GM19239 (cell line): ENCODE data around the gene NRBP1.

Source experiments
- DNase-seq: peaks from one replicate; pipeline ENCODE4 v3.0.0; 2011; ENCODE audit warnings: low spot score; ENCODE audit not compliant: insufficient read length
- FAIRE-seq: peaks from 2 replicates; lab custom pipeline; 2011; peaks lifted over from hg19 to GRCh38; lab: Jason Lieb, UNC

Gene NRBP1

DNA sequence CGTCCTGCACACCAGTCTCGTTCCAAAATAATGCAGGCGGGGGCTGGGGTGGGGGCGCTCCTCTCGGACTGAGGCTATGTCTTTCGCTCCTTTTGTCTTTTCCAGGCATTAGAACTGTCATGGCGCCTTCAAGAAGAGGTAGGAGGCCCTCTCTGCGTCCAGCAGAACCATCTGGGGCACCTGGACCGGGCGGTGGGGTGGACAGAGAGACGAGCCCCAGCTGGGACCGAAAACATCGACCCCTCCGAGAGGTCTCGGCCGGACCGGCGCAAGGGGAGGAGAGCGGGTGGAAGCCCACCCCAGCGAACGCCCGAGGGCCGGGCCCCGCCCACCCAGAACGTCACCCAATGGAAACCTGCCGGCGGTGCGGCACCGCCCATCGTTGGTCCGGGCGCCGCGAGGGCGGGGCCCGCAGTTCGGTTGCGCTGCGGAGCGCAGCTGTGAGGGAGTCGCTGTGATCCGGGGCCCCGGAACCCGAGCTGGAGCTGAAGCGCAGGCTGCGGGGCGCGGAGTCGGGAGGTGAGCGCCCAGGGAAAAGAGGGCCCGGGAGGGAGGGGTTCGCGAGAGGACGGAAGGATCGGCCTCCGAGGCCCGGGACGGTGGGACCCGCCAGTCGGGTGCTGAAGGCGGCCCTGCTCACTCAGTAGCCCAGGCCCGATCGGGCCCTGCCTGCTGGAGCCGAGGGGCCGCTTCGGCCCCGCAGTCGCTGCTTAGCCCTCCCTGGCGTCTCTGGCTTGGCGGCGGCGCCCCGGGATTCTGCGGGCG lies at the start of gene NRBP1:
NRBP1 (plus strand) TSS at position 419 of the 765 bp plus-strand sequence. CDS start 4,643 bp downstream, outside the sequence.
- peak; percentile 76 for FAIRE-seq
- DNase-seq = peak; percentile 82

DNA sequence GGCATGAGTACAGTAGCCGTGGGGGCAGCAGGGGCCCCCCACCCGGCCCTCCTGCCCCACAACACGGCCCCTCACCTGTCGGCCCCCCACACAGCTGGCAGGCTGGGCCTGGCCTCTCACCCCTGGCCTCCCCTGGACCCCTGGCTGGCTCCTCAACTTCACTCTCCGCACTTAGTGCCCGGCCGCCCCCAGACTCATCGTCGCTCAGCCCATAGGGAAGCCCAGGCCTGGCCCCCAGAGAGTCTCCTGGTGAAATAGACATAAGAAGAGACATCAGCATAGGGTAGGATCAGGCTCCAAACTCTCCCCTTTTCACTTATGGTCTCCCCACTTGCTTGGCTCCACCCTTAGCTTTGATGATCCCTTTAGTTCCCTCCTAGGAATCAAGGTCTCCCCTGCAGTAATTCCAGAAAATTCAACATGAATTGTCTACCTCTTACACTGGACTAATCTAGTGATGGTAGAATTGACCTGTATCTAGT lies 49.6 kb upstream of the NRBP1 start:
- no peak for FAIRE-seq
- DNase-seq = no peak

DNA sequence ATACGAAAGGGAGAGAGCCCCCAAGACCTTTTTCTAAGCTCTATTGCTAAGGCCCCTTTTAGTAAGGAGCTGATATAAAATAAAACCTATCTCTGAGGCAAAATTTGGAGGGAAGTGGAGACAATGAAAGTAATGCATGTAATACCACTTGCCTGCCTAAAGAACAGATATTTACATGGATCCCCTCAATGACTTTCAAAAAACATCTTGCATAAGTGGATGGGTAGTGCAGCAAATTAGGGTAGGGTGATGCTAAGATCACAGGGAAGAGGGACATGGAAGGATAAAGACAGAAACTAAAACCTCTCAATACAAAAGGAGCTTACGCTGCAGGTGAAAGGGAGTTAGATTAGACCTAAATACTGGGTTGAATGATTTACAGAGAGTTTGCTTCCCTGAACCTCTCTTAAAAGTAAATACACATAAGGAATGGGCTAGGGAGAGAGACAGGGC lies 49.0 kb upstream of the NRBP1 start:
- FAIRE-seq = no peak
- no peak for DNase-seq

DNA sequence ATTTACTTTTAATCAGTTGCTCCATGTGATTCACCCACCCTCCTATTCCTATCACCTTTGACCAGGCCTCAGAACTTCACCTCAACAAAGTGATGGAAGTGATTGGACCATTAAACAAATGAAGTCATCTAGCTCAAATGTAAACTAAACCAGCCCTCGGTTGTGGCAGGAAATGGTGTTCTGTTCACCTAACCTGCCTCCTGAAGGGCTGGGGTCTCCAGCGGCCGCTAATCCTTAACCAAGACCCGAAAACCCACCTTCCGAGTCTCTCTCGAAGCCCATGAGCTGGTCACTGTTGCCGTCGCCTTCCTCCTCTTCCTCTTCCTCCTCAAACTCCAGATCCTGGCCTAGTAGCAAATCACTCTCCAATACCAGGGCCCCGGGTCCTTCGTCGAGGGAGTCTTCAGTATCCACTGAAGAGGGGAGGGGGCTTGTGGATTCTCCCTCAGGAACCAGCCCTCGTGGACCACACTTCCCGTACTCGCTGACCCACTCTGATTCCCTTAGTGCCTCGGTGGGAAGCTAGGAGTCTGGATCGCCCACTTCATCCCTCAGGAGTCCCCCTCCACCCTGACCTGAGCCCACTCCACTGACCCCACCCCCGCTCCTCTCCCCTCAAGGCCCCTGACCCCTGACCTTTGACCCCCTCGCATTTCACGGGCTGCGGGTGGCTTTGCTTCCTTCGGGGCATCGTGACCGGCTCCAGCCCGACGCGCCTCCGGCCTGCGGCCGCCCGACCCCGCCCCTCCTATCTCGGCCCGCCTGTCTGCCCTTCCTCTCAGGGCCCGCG lies 48.4 kb upstream of the NRBP1 start:
- DNase-seq (no peak), FAIRE-seq (peak; percentile 83)

DNA sequence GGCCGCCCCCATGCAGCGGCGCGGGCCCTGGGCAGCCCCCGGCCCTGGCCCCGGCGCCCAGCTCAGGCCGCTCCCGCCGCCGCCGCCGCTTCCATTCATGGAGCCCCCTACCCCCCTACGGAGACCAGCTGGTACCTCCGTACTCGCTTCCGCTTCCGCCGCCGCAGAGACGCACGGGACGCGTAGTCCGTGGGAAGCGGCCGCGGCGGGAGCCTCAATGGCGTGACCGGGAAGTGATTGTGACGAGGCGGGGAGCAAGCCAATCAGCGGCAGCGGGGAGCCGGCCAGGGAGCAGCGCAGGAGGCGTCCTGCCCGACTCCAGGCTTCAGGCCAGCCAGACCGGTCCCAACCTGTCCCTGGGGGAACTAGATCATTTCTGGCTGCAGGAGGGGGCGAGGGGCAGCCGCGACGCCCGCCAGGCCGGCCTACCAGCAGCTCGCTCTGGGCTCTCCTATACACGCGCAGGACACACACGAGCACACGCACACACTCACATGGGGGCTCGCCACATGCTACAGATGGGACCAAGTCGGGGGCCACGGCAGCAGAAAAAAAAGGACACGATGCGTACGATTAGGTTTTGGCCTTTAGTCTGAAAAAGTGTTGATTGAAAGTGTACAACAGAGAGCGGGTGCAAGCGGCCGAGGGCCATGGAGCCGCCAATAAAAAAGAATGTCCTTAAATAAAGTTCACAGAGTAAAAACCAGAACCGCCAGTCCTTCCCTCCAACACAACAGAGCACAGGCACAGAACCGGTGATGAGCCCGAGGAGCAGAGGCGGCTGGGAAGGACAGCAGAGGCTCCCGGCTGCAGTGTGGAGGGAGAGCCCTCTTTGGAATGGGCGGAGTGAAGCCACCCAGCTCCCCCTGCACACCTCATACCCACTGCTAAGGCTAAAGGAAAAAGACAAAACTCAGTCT lies 47.5 kb upstream of the NRBP1 start, which contains the start of gene ZNF513:
ZNF513 (minus strand) TSS at position 109 of the 920 bp plus-strand sequence. CDS start 208 bp downstream, outside the sequence.
- FAIRE-seq = peak; percentile 96
- peak; percentile 95 for DNase-seq

DNA sequence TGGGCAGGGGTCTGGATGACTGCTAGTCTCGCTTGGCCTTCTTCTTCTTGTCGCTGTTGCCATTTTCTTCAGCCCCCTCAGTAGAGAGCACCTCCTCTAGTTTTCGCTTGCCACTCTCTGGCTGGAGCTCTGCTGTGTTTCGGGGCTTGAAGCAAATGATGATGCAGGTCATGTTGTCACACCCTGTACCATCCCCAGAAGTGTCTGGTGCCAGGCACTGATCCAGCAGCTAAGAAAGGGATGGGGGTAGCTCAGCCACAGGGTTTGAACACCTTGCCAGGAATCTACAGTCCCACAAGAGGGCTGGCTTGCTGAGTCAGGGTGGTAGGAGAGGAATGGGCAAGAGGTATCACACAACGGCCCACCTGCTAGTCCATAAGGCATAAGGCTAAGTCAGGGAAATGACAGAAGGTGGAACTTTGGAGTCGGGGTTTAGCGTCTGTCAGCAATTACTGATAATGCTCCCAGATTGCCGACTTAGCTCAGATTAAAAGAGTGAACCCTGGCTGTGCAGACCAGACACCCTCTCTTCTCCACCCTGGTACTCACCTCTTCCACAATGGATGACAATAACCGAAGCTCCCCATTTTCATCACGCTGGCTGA lies 46.8 kb upstream of the NRBP1 start:
- FAIRE-seq (no peak), DNase-seq (no peak)

DNA sequence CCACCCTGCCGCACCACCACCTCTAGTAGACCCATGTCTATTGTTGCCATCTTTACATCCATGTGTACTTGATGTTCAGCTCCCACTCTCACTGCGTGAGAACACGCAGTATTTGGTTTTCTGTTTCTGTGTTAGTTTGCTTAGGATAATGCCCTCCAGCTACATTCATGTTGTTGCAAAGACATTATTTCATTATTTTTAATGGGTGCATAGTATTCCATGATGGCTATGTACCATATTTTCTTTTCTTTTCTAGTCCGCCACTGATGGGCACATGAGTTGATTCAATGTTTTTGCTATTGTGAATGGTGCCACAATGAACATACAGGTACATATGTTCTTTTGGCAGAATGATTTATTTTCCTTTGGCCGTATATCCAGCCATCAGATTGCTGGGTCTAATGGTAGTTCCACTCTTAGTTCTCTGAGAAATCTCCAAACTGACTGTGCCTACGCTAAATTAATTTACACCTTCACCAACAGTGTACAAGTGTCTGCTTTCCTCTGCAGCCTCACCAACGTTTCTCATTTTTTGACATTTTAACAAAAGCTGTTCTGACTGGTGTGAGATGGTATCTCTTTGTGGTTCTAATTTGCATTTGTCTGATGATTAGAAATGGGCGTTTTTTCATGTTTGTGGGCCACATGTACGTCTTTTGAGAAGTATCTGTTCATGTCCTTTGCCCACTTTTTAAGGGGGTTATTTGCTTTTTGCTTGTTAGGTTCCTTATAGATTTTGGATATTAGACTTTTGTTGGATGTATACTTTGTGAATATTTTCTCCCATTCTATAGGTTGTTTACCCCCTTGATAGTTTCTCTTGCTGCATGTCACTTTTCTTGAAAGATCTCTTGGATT lies 37.4 kb upstream of the NRBP1 start:
- FAIRE-seq (no peak), DNase-seq (no peak)

DNA sequence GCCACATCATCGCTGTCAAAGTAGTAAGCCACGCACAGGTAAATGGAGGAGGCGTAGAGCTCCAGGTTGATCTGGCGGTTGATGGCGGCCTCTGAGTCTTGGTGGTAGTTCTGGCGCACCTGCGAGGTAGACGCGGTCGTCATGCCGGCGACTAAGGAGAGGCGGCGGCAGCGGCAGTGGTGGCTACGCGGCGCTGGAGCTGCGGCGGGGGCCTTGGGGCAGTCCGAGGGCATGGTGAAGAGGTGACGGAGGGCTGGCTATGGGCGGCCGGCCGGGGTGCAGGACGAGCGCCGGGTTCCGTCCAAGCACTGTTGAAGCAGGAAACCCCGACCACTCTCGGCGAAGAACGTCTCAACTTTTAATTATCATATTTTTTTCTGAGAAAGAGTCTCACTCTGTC lies 35.2 kb upstream of the NRBP1 start:
- no peak for DNase-seq

DNA sequence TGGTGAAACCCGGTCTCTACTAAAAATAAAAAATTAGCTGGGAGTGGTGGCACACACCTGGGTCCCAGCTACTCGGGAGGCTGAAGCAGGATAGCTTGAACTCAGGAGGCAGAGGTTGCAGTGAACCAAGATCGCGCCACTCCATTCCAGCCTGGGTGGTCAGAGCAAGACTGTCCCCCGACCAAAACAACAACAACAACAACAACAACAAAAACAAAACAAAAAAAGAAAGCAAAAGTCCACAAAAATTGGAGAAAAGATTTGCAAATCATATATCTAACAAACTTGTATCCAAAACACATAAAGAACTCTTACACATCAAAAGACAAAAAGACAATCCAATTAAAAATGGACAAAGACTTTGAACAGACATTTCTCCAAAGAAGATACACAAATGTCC lies 29.5 kb upstream of the NRBP1 start:
- FAIRE-seq (no peak), DNase-seq (no peak)

More for the DNA sequence above, 35.2 kb upstream of the NRBP1 start:
- no peak for FAIRE-seq

DNA sequence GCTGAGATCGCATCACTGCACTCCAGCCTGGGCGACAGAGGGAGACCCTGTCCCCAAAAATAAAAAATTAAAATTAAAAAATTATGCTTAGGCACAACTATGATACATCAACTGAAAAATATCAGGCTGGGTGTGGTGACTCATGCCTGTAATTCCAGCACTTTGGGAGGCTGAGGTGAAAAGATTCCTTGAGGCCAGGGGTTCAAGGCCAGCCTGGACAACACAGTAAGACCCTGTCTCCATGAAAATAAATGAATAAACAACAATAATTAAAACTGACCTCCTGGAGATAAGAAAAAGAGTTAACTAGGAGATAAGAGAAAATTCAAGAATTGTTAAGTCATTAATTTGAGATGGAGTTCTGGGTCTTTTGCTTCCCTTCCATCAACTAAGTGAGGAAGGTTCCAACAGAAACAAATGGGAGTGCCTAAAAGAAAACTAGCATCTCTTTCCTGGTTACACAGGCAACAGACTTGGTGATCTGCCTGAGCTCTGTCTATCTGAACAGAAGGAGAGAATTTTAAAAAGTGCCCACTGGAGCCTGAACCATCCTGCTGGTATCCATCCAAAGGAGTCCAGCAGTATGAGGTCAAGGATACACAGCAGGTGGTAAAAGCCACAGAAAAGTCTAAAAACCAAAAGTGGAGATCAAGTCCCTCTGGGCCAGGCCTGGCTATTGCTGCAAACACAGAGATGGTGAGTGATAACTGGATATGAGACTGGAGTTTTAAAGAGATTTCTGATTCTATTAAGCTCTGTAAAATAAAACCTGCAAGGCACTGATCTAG lies 27.9 kb upstream of the NRBP1 start:
- FAIRE-seq (no peak), DNase-seq (no peak)

DNA sequence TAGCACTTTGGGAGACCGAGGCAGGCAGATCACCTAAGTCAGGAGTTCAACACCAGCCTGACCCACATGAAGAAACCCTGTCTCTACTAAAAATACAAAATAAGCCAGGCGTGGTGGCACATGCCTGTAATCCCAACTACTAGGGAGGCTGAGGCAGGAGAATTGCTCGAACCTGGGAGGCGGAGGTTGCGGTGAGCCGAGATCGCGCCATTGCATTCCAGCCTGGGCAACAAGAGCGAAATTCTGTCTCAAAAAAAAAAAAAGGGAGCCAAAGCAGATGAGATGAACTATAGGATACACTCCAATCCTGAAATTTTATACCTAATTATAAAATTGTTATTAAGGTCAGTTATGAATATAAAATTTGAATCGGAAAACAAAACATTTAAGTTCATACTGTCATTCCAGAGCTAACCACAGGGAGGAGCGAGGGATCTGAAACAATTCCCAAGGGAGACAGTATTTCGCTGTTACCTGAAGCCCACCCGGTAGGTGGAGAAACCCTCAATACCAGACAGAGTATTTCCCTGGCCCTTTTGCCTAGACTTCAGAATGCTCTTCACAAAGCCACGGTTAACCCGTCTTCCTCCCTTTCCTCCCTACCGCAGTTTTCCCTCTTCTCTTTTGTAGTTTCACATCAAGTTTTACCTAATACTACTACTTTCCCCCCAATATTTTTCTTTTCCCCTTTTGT lies 20.5 kb upstream of the NRBP1 start:
- peak; percentile 67 for FAIRE-seq
- no peak for DNase-seq

DNA sequence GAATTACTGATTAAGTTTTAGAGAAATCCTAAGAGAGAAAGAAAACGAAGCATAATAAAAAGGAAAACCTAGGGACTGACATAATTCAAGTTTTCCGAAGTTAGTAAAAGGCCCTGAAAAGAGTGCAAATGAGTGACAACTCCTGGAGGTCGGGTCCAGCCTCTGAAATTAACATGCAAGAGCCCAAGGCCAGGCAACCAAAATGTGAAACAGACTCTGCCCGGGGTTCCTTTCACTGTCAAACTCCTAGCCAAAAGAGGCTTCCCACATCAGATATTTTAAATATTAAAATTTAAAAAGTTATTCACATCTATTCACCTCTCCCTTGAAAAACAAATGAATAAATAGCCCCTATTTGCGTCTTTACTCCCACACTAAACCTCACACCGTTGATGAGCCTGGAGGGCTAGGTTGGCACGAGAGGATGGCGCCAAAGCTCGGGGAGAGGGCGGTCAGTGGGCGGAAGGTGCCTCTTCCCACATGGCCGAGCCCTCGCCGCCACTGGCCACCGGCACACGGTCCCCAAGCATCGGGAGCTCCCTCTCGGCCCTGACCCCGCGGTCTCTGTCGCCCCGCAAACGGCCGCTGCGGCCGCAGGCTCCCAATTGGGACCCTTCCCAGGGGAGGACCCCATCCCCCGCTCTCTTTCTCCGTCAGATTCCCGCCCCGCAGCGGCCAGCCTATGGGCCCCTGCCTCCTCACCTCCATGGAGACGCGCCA lies 19.7 kb upstream of the NRBP1 start:
- DNase-seq (no peak), FAIRE-seq (no peak)

DNA sequence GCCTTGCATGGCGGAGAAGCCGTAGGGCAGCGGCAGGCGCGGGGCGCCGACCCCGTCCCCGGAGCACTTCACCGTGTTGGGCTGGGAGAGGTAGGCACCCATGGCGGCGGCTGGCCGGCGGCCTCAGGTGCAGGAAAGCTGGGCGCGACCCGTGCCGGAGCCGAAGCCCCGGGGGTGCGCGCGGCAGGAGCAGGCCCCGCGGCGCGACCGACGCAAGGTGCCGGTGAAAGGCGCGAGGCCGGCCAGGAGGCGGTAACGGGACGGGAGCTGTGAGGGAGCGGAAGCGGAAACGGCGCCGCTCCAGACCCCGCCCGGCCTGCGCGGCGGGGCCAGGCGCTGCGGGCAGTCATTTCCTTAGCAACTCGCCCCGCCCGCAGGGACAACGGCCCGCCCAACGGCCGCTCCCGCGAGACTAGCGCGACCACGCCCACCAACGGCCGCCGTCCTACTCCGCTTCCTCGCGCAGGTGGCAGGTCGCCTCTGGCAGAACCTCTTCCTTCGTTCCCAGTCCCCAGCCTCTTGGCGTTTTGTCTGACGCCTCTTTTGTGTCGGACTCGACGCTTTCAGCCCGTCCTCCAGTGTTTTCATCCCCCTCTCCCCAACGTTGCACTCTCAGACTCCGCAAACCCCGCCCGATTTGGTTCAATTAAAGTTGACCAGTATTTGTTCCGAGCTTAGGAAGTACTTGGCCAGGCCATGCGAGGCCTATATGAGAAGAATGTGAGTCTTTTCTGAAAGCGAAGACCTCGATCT lies 18.9 kb upstream of the NRBP1 start, which contains the start of gene PPM1G:
PPM1G (minus strand) TSS at position 271 of the 753 bp plus-strand sequence; CDS start at position 102, 169 bp downstream.
- peak; percentile 67 for FAIRE-seq
- peak; percentile 88 for DNase-seq

DNA sequence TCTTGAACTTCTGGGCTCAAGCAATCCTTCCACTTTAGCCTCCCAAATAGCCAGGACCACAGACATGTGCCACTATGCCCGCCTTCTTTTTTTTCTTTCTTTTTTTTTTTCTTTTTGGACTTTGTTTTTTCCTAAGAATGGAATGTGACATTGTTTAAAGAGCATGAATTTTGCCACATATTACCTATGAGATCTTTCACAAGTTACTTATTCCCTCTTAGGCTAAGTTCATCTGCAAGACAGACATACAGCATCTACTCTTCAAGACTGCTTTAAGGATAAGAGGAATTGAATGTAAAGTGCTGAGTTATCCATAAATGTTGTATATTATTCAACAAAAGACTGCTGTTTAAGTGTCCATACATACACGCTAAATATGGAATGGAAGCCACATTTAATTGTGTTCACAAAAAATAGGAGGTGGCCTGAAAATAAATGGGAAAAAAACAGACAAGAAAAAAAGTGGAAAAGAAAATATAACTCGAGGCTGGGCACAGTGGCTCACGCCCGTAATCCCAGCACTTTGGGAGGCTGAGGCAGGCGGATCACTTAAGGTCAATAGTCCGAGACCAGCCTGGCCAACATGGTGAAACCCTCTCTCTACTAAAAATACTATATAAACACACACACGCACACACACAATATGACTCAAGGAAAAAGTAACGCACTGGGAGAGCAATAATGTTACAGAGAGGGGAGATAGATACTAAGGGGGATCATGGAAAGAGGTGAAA lies 15.8 kb upstream of the NRBP1 start:
- no peak for FAIRE-seq
- no peak for DNase-seq

DNA sequence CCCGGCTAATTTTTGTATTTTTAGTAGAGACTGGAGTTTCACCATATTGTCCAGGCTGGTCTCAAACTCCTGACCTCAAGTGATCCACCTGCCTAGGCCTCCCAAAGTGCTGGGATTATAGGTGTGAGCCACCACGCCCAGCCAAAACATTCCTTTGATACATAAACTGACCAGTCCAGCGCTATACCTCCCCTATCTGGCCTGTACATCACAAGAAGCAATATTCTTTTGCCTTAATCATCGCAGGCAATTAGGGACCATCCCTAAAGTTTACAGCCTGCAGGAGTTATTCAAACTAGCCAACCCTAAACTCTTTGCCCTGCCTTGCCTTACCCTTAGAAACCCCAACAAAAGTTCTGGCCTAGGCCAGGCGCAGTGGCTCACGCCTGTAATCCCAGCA lies 12.3 kb upstream of the NRBP1 start:
- no peak for FAIRE-seq
- no peak for DNase-seq
